COLO829 (cell line): Measurements from ENCODE around the gene LRRC73.
"Not testable (repeated sequence)": the region's sequence is repeated elsewhere in the genome, so short reads cannot be mapped to it uniquely, and the experiment has no call there.

ENCODE experiments used
- DNase-seq: peaks from one replicate; pipeline ENCODE4 v3.0.0; 2012; ENCODE audit warnings: low spot score

The LRRC73 gene

GRCh38 chr6:43491750-43492661 lies 18.1 kb downstream of the LRRC73 start:
- DNase-seq, result peak; percentile 54

- DNase-seq, result no peak
Observed at GRCh38 chr6:43490523-43490939, 19.6 kb downstream of the LRRC73 start.

GRCh38 chr6:43489277-43490072 lies 20.7 kb downstream of the LRRC73 start:
- peak; percentile 93 for DNase-seq

- peak; percentile 69 for DNase-seq
Observed at GRCh38 chr6:43488667-43489276, 21.4 kb downstream of the LRRC73 start.

GRCh38 chr6:43481591-43482236 lies 28.4 kb downstream of the LRRC73 start:
- no peak for DNase-seq

- DNase-seq, result no peak
Observed at GRCh38 chr6:43481075-43481474, 29.1 kb downstream of the LRRC73 start.

- no peak for DNase-seq
Observed at GRCh38 chr6:43478008-43478372, 32.2 kb downstream of the LRRC73 start.

GRCh38 chr6:43477235-43478007 lies 32.7 kb downstream of the LRRC73 start, which contains the start of gene TJAP1:
Gene TJAP1, plus strand, starts transcription at chr6:43477570. Its CDS starts 21,432 bp downstream, at chr6:43499002.
- peak; percentile 93 for DNase-seq

GRCh38 chr6:43476746-43477145 lies 33.4 kb downstream of the LRRC73 start:
- DNase-seq, result no peak

GRCh38 chr6:43475516-43475915 lies 34.6 kb downstream of the LRRC73 start:
- no peak for DNase-seq

GRCh38 chr6:43472515-43472914 lies 37.6 kb downstream of the LRRC73 start:
- DNase-seq, result no peak

GRCh38 chr6:43471399-43471798 lies 38.7 kb downstream of the LRRC73 start:
- no peak for DNase-seq

GRCh38 chr6:43469947-43470346 lies 40.2 kb downstream of the LRRC73 start:
- no peak for DNase-seq

- no peak for DNase-seq
Observed at GRCh38 chr6:43468748-43469681, 41.1 kb downstream of the LRRC73 start.

- no peak for DNase-seq
Observed at GRCh38 chr6:43468240-43468639, 41.9 kb downstream of the LRRC73 start.

- DNase-seq, result no peak
Observed at GRCh38 chr6:43467752-43468151, 42.4 kb downstream of the LRRC73 start.

- DNase-seq, result not testable (repeated sequence)
Observed at GRCh38 chr6:43467265-43467664, 42.9 kb downstream of the LRRC73 start.

- DNase-seq, result no peak
Observed at GRCh38 chr6:43465948-43466347, 44.2 kb downstream of the LRRC73 start.

GRCh38 chr6:43464337-43464736 lies 45.8 kb downstream of the LRRC73 start:
- DNase-seq, result no peak

- no peak for DNase-seq
Observed at GRCh38 chr6:43461936-43462335, 48.2 kb downstream of the LRRC73 start.
